Left renal pelvis (tissue), 4 donors: Measurements from ENCODE around the gene RAB5B. TPM values are rescaled to one million over a fixed set of nuclear protein-coding genes. Genes with fewer than 3 reads are reported as not detected.

ENCODE experiments used
- DNase-seq, 4 donors: peaks; one replicate each; pipeline ENCODE4 v3.0.0-alpha.2; 2013; ENCODE audit warnings: low read depth in 4 of 4, low spot score in 3 of 4
- polyA plus RNA-seq, 4 donors: library from polyadenylated mRNA; unstranded; fragments of 120-200 nt; gene quantifications; one replicate each; pipeline ENCODE4 v1.2.1, GENCODE V29; 2013; ENCODE audit not compliant: insufficient read length in 4 of 4

RAB5B gene
- polyA plus RNA-seq, 4 donors: 140 to 172 (median 166) TPM

GRCh38 chr12:56042843-56043242 lies 69.0 kb downstream of the RAB5B start:
- no peak for DNase-seq

Other genes with a start within 250 kb of the RAB5B start
- gene CD63, start 245.1 kb upstream of the RAB5B start, polyA plus RNA-seq: 100 to 1,000 TPM; 617 to 773 (median 715) TPM
- gene GDF11, start 231.0 kb upstream of the RAB5B start, polyA plus RNA-seq: 10 to 100 TPM; 21.1 to 26.2 (median 23.8) TPM
- gene SARNP, start 156.4 kb upstream of the RAB5B start, polyA plus RNA-seq: 100 to 1,000 TPM; 101 to 141 (median 116) TPM
- 10 to 100 TPM; 17.7 to 35.6 (median 34.0) TPM for gene ORMDL2, start 156.0 kb upstream of the RAB5B start, polyA plus RNA-seq
- gene DNAJC14, start 144.5 kb upstream of the RAB5B start, polyA plus RNA-seq: 10 to 100 TPM; 31.7 to 43.6 (median 39.2) TPM
- gene MMP19, start 131.1 kb upstream of the RAB5B start, polyA plus RNA-seq: 1 to 10 TPM in 3 of 4 donors, under 1 TPM in 1; 0.99 to 9.0 (median 1.1) TPM
- gene PYM1, start 46.2 kb upstream of the RAB5B start, polyA plus RNA-seq: 10 to 100 TPM; 28.1 to 39.1 (median 35.7) TPM
- gene DGKA, start 42.9 kb upstream of the RAB5B start, polyA plus RNA-seq: 10 to 100 TPM; 18.2 to 28.1 (median 23.5) TPM
- 1 to 10 TPM; 2.0 to 4.2 (median 3.2) TPM for gene PMEL, start 8.0 kb upstream of the RAB5B start, polyA plus RNA-seq
- gene CDK2, start 7.2 kb upstream of the RAB5B start, polyA plus RNA-seq: 10 to 100 TPM; 58.8 to 71.5 (median 66.9) TPM
- 10 to 100 TPM; 34.7 to 50.6 (median 45.9) TPM for gene SUOX, start 23.2 kb downstream of the RAB5B start, polyA plus RNA-seq
- gene IKZF4, start 47.0 kb downstream of the RAB5B start, polyA plus RNA-seq: 10 to 100 TPM; 16.3 to 24.3 (median 17.7) TPM
- gene RPS26, start 67.8 kb downstream of the RAB5B start, polyA plus RNA-seq: 100 to 1,000 TPM in 3 of 4 donors, 10 to 100 TPM in 1; 92.7 to 593 (median 231) TPM
- 100 to 1,000 TPM in 1 of 4 donors, 10 to 100 TPM in 2, 1 to 10 TPM in 1; 6.8 to 103 (median 77.2) TPM for gene ERBB3, start 106.1 kb downstream of the RAB5B start, polyA plus RNA-seq
- gene PA2G4, start 130.5 kb downstream of the RAB5B start, polyA plus RNA-seq: 100 to 1,000 TPM; 104 to 166 (median 154) TPM
- gene RPL41, start 142.6 kb downstream of the RAB5B start, polyA plus RNA-seq: 1,000 to 10,000 TPM; 4,554 to 5,864 (median 4,890) TPM
- 1 to 10 TPM; 4.7 to 6.5 (median 5.7) TPM for gene ZC3H10, start 144.2 kb downstream of the RAB5B start, polyA plus RNA-seq
- 10 to 100 TPM; 66.2 to 79.3 (median 74.2) TPM for gene ESYT1, start 154.2 kb downstream of the RAB5B start, polyA plus RNA-seq
- gene MYL6B, start 178.5 kb downstream of the RAB5B start, polyA plus RNA-seq: 100 to 1,000 TPM; 138 to 185 (median 160) TPM
- 1,000 to 10,000 TPM; 1,577 to 1,968 (median 1,895) TPM for gene MYL6, start 184.3 kb downstream of the RAB5B start, polyA plus RNA-seq
- 100 to 1,000 TPM; 106 to 137 (median 129) TPM for gene SMARCC2, start 215.4 kb downstream of the RAB5B start, polyA plus RNA-seq
- 10 to 100 TPM; 42.5 to 43.6 (median 43.3) TPM for gene RNF41, start 247.8 kb downstream of the RAB5B start, polyA plus RNA-seq